SW480 (cell line): ENCODE data around the gene GSTM1.
"Not testable (repeated sequence)": the region's sequence is repeated elsewhere in the genome, so short reads cannot be mapped to it uniquely, and the experiment has no call there.

Experiments
- DNase-seq: peaks from one replicate; pipeline ENCODE4 v3.0.0-alpha.2; 2016; ENCODE audit warnings: low spot score

The GSTM1 gene

DNA sequence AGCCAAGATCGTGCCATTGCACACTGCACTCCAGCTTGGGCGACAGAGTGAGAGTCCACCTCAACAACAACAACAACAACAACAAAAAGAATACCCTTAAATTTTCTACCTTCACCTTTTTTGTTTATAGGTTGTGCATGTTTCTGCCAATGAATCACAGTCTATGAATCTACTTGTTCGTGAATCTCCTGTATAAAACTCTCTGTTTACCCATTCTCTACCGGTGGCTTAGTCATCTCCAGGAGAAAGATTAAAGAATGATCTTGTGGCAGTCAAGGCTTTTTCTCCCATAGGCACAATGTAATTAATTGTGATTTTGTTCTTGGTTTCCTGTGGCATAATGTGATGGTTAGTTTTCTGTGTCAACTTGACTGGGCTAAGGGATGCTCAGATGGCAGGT, 10.2 kb downstream of the GSTM1 start:
- not testable (repeated sequence) for DNase-seq

DNA sequence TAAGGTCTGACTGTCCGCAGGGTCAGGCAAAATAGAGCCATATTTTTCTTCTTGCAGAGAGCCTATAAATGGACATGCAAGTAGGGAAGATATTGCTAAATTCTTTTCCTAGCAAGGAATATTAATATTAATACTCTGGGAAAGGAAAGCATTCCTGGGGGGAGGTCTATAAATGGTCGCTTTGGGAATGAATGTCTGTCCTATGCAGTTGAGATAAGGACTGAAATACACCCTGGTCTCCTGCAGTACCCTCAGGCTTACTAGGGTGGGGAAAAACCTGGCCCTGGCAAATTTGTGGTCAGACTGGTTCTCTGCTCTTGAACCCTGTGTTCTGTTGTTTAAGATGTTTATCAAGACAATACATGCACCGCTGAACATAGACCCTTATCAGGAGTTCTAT, 15.3 kb downstream of the GSTM1 start:
- DNase-seq = not testable (repeated sequence)

DNA sequence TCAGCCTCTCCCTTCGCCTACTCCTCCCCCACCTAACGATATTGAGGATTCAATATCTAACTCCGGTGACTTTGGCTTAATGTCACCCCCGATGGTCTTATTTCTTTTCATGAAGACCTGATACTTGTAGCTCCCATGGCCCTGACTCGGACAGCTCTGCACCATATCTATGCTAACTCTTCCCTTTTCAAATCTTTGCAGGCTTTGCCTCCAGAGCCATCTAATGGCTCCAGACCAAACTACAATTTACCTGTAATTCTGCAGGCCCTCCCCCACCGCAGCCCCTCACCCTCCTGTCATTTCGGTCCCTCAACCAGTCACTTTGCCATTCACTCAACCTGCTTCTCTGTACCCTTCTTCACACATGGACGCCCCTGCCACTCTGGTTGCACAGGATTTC, 16.6 kb downstream of the GSTM1 start:
- no peak for DNase-seq

DNA sequence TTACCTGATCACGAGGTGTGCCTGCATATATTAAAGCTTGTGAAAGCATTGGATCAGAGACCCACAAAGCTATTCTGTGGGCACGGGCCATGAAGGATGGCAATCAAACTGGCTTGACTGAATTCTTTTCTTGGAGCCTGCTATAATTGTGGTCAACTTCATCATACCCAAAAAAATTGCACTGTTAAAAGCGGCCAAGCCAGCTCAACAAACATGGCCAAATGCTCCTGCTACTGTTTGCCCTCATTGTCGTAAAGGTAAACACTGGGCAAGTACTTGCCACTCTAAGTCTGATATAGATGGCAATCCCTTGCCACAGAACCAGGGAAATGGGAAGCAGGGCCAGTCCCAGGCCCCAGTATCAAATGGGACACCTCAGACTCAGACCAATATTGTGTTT, 17.8 kb downstream of the GSTM1 start:
- DNase-seq = no peak

DNA sequence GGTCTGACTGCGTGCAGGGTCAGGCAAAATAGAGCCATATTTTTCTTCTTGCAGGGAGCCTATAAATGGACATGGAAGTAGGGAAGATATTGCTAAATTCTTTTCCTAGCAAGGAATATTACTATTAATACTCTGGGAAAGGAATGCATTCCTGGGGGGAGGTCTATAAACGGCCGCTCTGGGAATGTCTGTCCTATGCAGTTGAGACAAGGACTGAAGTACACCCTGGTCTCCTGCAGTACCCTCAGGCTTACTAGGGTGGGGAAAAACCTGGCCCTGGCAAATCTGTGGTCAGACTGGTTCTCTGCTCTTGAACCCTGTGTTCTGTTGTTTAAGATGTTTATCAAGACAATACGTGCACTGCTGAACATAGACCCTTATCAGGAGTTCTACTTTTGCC, 21.3 kb downstream of the GSTM1 start:
- DNase-seq = not testable (repeated sequence)

DNA sequence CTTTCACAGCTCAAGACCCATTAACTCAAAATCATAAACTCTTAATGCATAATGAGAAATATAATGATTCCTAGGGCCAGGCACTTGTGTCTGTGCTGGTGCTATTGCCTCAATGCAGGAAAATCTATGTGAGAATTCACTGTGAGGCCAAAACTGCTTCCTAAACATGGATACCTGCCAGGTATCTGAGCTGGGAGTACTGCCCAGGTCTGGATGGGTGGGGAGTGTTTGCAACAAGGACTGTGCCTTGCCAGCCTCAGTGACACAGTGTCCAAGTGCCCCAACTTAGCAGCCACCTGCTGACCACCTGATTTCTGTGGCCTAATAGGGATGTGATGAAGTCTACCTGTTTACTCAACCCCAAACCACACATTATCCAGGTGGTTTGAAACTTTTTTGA, 22.2 kb downstream of the GSTM1 start:
- not testable (repeated sequence) for DNase-seq

DNA sequence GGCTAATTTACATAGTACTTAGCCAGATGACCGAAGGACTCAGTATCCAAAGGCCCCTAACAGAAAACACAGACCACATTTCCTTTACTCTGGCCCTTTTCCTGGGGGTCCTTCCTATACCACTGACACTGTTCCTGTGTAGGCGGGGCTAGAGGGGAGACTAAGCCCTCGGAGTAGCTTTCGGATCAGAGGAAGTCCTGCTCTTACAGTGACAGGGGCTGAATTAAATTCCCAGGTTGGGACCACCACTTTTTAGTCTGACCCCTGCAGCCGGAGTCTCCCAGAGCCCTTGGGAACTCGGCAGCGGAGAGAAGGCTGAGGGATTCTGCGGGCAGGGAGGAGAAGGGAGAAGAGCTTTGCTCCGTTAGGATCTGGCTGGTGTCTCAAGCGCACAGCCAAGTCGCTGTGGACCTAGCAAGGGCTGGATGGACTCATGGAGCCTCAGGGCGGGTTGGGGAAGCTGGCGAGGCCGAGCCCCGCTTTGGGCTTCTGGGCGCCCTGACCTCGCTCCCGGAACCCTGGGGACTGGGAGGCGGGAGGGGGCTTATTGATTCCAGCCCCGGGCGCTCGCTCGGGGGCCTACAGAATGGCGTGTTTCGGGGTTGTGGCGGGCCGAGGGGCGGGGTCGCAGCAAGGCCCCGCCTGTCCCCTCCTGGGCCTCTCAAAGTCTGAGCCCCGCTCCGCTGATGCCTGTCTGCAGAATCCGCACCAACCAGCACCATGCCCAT, 24.1 kb downstream of the GSTM1 start, which contains the start of gene GSTM5:
TSS of gene GSTM5 (plus strand) at position 659 of the 728 bp plus-strand sequence. CDS start at position 721, 62 bp downstream.
- DNase-seq = not testable (repeated sequence)

DNA sequence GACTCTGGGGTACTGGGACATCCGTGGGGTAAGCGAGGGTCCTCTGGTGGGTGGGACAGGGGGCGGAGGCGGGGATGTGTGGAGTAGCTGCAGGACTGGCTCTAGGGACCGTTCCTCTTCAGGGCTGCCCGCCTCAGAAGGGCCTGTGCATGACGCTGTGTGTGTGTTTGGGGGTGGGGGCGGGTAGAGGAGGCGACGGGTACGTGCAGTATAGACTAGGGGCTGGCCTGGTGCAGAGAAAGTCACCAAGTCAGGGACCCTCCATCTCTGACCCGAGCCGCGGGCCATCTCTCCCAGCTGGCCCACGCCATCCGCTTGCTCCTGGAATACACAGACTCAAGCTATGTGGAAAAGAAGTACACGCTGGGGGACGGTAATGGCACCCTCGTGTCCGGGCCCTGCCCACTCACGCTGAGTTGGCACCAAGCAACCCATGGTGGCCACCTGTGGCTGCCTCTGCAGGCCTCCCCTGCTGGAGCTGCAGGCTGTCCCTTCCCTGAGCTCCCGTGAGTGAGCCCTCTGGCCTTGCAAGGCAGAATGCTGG, 24.8 kb downstream of the GSTM1 start:
- DNase-seq = no peak

DNA sequence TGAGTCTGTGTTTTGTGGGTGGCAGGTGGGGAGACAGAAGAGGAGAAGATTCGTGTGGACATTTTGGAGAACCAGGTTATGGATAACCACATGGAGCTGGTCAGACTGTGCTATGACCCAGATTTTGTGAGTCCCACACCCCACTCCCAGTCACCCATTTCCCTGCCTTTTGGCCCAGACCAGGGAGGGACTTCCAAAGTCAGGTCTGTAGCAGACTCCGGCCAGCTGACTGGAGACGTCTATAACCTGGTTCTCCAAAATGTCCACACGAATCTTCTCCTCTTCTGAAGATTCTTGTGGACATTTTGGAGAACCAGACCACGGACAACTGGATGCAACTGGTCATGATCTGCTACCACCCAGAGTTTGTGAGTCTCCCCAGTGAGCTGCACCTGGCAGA, 26.0 kb downstream of the GSTM1 start:
- DNase-seq = no peak

DNA sequence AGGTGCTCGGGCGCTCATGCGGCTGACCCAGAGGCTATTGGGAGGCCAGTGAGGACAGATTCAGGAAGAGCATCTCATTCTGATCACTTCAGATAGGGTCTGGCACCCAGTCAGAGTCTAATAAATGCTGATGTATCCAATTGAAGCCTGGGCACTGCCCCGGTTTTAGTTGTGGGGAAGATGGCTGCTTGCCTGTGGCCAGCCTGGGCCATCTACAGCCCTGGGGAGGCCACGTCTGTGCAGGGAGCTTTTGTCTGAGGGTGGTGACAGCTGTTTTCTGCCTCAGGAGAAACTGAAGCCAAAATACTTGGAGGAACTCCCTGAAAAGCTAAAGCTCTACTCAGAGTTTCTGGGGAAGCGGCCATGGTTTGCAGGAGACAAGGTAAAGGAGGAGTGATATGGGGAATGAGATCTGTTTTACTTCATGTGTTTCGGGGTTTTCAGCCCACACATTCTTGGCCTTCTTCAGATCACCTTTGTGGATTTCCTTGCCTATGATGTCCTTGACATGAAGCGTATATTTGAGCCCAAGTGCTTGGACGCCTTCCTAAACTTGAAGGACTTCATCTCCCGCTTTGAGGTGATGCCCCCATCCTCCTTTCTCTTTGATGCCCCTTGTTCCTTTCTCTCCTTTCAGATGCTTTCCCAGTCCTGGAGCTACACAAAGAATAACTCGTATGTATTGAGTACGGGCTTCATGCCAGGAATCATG, 27.2 kb downstream of the GSTM1 start:
- DNase-seq = no peak

DNA sequence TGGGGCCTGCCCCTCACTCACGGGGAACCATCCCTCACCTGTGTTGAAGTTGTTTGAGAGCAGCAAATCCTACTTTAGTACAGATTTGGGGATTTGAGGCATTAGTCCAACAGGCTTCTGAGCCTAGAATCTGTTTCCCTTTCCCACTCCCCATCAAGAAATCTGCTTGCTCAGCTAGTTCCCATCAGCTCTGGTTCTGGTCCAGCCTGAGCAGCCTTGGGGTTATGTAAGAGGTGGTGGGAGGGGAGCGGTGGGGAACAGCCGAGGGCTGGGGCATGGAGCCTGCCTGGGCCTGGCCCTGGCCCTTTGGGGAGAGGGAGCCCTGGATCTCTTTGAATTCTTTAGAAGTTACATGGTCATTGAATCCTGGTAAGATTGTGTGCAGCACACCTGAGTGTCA, 28.5 kb downstream of the GSTM1 start:
- DNase-seq = no peak

DNA sequence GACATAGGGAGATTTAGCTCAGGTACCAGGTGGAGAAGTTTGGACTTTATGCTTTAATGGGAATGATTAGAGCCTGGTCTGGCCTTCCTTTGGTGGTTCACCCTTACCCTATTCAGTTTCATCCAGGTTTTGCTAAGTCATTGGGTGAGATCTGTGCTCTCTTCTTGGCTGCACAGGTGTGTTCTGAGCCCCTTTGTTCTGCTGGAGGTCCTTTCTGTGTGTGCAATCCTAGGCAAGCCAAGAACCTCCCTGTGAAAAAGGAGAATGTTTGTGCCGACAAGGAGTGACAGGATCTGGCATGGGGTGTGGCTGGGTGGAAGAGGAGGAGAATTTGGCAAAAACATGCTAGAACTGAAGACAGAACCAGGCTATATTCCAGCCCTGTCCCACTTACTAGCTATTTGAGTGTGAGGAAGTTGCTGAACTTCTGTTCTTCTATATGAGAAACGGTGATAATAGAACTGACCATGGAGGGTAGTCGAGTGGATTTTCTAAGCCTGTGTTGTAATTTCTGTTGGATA, 29.0 kb downstream of the GSTM1 start:
- no peak for DNase-seq

DNA sequence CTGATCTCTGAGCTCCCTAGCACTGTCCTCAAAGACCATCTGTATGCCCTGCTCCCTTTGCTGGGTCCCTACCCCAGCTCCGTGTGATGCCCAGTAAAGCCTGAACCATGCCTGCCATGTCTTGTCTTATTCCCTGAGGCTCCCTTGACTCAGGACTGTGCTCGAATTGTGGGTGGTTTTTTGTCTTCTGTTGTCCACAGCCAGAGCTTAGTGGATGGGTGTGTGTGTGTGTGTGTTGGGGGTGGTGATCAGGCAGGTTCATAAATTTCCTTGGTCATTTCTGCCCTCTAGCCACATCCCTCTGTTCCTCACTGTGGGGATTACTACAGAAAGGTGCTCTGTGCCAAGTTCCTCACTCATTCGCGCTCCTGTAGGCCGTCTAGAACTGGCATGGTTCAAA, 30.1 kb downstream of the GSTM1 start:
- no peak for DNase-seq

DNA sequence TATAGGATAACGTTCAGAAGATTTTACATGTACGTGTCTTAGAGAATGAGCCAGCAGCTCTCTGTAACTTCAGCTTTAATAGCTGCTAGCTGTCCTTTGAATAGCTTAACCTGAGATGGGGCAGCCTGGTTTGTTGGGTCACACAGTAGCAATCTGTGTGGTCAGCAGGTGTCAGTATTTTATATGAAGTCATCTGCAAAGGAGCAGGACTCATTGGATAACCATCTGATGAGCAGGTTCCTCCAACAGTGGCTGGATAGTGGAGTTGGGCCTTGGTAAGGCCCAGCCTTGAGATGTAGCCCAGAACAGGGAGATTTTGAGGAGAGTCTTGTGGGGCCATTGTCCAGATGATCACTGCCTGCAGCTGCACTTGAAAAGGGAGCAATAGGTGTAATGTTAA, 30.9 kb downstream of the GSTM1 start:
- peak; percentile 66 for DNase-seq

DNA sequence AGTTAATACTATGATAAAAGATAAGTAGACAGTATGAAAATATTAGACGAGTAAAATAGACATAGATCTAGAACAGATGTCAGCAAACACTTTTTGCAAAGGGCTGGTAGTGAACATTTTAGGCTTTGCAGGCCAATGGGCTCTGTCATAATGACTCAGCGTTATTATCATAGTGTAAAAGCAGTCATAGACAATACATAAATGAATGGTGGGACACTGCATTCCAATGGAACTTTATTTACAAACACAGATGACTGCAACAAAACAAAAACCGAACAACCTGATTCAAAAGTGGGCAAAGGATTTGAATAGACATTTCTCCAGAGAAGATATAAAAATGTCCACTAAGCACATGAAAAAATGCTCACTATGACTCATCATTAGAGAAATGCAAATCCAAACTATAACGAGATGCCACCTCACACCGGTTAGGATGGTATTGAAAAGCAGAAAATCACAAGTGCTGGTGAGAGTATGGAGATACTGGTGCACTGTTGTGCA, 31.8 kb downstream of the GSTM1 start:
- no peak for DNase-seq

DNA sequence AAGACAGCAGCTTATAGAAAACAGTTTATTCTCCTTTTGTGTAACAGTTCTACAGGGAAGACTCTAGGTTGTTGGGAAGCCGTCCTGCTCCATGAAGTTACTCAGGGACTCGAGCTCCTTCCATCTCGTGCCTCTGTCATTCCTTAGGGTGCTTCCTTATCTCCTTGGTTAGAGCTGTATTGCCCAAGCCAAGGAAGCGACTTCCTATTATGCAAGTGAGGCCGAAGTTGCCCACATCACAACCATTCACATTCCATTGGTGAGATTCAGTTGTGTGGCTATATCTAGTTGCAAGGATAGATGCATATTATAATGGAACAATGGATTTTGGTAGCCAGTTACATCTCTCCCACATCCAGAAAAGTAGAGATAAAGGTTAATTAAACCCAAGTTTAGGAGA, 33.4 kb downstream of the GSTM1 start:
- DNase-seq = no peak

DNA sequence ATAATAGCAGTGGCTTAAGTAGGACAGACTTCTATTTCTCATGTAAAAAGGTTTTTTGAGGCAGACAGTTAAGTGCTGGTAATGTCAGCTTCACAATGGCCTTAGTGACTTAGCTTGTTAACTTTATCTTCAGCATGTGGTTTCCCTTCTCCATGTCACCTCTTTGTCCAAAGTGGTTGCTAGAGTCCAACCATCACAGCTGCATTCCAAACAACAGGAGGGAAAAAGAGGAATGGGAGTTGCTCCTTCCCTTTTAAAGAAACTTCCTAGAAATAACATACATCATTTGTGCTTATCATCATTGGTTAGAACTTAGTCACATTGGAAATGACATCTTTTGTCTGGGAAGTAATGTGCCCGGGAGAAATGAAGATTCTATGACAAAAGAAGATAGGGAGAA, 34.4 kb downstream of the GSTM1 start:
- no peak for DNase-seq

DNA sequence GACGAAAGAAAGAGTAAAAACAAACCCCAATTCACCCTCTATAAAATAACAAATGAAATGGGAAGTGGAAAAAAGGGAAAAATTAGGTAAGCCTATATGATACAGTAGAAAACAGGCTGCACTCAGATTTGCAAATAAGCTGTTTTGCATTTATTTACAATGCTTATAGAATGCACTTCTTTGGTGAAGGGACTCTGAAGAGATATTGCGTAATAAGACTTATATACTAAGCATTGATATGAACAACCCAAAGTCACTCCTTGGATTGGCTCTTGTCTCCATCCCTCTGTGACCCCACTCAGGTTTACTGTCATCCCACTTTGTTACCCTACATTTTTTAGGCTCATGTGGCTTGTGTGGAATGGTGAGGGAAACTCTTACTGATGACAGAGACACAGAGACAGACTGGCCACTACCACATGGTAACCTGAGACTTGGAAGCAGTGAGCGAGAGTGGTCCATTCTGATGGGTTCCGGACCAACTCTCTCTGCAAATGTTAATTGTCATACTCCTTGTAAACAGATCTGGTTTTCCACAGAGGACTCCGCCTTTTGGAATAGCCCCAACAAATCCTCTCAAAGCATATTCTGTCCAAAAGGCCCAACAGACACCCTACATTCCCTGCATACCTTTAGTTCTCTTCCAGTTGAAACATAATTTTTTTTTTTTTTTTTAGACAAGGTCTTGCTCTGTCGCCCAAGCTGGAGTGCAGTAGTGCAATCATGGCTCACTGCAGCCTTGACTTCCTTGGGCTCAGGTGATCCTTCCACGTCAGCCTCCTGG, 35.5 kb downstream of the GSTM1 start:
- DNase-seq = no peak

DNA sequence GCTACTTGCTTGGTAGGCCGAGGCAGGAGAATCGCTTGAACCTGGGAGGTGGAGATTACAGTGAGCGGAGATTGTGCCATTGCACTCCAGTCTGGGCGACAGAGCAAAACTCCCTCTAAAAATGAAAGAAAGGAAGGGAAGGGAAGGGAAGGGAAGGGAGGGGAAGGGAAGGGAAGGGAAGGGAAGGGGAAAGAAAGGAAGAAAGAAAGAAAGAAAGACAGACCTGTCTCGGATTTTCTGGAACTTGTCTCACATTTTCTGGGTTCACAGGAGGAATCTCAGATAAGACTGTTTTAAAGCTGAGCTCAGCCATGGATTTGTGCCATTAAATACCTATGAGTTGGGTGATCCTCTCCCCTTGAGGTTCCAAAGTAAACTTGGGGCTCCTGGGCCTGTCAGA, 37.3 kb downstream of the GSTM1 start:
- no peak for DNase-seq

DNA sequence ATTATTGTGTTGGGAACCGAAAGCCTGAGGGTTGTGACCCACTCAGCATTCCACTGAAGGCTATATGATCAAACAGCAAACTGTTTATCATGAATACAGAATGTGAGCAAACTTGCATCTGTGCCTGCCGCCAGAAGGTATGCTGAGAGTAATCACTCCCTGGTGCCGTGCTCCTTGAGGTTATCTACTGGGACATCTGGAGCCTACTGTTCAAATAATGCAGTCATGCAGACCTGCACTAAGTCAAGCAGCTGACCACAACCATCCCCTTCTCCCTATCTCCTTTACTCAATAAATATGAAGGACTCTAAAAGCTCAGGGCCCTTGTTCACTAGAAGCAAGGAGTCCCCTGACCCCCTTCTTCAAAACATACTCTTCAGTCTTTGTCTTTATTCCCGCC, 37.9 kb downstream of the GSTM1 start:
- no peak for DNase-seq

DNA sequence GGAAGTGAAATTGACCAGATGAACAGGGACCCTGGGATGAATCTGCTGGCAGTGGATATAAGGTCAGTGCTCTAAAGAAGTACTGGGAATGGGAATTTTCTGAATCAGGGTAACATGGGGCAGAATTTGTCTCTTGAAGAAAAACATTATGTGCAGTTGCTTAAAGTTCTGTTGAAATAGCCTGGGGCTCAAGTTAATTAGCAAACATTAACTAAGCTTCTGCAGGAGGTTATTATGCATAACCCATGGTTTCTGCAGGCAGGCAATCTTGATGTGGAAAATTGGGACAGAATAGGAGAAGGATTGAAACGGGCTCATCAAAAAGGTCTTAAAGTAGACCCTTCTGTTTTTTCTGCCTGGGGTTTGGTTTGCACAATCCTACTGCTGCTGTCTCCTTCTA, 38.4 kb downstream of the GSTM1 start:
- DNase-seq = no peak

DNA sequence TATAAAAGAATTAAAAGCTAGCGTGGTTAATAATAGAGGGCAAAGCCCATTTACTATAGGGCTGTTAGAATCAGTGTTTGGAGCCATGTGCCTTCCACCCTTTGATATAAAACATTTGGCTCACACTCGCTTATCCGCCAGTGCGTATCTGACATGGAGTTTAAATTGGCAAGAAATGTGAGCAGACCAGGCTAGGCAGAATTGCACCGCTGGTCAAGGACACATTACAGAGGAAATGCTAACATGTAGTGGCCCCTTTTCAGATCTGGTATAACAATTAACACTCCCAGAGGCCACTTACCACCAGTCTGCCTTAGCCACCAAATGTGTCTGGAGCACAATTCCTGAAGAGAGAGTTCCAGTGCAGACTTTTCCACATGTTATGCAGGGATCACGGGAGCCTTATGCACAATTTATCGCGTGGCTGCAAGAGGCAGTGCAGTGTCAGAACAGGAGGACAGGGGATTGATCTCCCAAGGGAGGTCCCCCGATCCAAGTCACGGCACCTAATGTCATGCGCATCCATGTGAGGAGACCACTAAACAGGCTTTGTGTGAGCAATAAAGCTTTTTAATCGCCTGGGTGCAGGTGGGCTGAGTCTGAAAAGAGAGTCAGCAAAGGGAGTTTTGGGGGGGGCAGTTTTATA, 39.2 kb downstream of the GSTM1 start:
- DNase-seq = no peak
